HG03066 (cell line): ENCODE data around the gene MYO1F.
"Not testable (repeated sequence)": the region's sequence is repeated elsewhere in the genome, so short reads cannot be mapped to it uniquely, and the experiment has no call there.

Experiments used
- ATAC-seq: cut with Tn5 transposase; IDR thresholded peaks from one replicate; pipeline ENCODE4 v1.9.1; 2021; ENCODE audit warnings: low read depth; ENCODE audit not compliant: unreplicated experiment

The MYO1F gene

DNA sequence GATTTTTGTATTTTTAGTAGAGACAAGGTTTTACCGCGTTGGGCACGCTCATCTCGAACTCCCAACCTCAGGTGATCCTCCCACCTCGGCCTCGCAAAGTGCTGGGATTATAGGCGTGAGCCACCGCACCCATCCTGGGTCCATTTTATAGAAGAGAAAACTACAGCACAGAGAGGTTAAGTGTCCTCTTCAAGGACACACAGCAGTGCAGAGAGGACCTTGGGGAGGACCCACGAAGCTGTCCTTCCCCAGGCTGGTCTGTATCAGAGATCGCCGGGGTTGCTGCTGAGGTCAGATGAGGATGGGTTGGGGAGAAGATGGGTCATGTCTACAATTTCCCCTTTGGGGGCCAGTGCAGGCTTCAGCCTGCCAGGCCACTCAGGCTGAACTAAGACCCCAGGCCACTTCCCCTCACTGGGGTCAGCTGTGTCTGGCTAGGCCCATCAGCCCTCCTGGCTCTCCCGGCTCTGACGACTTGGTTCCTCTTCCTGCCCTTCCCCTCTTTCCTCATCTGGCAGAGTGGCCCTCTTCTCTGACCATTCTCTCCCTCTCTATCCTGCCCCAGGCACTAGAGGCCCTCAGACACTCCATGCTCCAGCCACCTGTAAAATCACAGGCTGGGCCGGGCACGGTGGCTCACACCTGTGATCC, 9.6 kb downstream of the MYO1F start:
- no peak for ATAC-seq

- no peak for ATAC-seq
Measured at GRCh38 chr19:8566855-8567254, 10.4 kb downstream of the MYO1F start.

GRCh38 chr19:8564866-8565265, 12.4 kb downstream of the MYO1F start:
- not testable (repeated sequence) for ATAC-seq

GRCh38 chr19:8561075-8561764, 16.0 kb downstream of the MYO1F start:
- ATAC-seq = no peak

DNA sequence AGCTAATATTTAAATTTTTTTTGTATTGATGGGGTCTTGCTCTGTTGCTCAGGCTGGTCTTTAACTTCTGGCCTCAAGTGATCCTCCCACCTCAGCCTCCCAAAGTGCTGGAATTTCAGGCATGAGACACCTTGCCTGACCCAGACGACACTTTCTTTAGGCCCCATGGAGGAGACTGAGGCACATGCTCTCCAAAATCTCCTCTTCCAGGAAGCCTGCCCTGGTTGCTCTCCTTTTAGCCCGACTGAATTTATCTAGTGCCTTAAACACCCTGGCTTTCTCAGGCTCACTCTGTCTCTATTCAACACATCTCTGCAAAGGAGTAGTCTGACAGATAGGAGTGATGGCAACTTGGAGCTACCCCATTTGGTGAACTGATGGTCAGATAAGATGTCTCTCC, 18.9 kb downstream of the MYO1F start:
- ATAC-seq = no peak

GRCh38 chr19:8557642-8558238, 19.5 kb downstream of the MYO1F start:
- ATAC-seq = no peak

GRCh38 chr19:8553729-8554128, 23.5 kb downstream of the MYO1F start:
- ATAC-seq = not testable (repeated sequence)

DNA sequence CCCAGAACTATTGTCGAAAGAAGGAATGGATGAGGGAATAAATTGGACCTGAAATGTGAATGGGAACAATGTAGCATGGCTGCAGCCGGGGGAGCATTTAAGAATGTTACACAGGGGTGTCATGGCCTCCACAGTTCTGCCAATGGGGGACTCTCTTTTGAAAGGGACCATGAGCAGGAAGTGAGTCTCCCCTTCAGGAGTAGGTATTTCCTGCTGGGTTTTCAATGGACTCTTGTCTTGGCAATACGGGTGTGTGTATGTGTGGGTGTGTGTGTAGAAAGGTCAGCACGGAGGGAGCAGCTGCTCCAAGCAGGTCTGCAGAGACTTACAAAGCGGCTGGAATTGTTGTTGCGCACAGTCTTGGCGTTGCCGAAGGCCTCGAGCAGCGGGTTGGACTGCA, 24.4 kb downstream of the MYO1F start:
- no peak for ATAC-seq

DNA sequence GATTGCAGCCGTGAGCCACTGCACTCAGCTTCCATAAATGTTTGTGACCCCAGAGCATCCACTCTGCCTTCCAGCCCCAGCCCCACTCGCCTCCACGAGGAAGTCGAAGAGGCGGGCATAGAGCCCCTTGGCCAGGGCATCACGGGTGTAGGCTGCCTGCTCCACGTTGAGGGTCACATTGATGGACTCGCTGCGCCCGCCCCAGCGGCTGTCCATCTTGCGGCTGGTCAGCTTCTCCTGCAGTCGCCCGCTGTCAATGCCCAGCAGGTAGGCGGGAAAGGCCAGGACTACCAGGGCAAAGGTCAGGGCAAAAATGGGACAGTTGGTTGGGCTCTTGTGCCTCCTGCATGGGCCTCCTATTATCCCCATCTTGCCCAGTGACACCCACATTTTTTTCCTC, 27.2 kb downstream of the MYO1F start:
- no peak for ATAC-seq

DNA sequence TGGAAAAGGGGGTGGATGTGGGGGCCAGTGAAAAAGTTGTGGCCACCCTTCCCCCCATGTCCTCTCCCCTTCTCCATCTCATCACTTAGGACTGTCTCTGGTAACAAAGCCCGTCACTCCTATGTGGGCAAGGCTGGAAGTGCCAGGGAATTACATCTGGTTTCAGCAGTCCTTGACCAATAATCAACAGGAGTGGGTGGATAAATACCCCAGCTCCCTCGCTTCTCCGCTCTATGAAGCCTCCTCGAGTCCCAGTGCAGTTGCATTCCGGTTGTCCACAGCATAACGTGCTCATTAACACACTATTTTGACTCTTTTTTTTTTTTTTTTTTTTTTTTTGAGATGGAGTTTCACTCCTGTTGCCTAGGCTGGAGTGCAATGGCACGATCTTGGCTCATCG, 31.5 kb downstream of the MYO1F start:
- no peak for ATAC-seq

DNA sequence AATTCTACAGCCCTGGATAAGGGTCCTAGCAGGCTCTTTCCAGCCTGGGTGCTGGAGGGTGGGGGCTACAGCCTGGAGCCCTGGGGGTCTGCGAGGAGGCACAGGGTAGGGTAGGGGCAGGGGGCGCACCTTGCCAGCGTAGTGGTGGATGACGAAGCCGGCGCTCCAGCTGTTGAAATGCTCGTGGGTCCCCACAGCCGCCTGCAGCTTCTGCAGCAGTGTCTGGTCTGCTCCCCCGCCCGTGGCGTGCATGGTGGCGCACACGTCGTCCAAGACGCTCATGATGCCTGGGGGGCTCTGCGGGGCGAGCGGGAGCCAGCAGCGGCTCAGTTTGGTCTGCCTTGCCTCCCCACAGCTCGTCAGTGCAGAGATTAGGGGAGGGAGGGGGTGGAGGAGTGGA, 33.1 kb downstream of the MYO1F start:
- no peak for ATAC-seq

GRCh38 chr19:8539621-8540149, 37.6 kb downstream of the MYO1F start:
- ATAC-seq = no peak

DNA sequence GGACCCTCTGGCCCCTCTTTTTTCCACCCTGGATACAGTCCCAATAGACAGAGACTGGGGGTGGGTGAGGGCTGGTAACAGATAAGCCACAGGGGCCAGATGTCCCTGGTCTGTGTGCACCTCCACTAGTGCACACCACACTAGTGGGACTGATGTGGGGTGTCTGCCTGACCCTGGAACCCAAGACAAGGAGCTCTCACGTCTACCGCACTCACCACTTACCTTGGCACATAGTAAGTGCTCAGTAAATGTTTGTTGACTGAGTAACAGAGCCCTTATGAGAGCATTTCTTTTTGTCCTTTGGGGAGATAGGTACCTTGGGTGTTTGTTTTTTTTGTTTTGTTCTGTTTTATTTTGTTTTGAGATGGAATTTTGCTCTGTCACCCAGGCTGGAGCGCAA, 40.1 kb downstream of the MYO1F start:
- ATAC-seq = no peak

DNA sequence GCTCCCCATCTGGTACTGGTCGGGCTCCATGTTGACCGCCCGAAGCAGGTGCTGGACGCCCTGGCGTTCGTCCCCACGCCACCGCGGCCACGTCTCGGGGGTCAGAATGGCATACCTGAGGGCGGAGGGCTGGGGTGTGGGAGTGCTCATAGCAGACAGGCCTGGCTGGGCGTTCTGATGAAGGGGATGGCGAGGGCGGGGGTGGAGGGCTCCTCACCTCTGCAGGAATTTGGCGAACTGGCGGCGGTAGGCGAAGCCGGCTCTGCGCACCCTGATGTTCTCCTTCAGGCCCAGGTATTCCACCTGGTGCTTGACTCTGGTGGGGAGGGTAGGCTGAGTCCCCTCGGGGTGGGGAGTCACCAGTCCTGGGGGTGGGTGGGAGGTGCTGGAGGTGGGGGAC, 41.0 kb downstream of the MYO1F start:
- no peak for ATAC-seq

- ATAC-seq = no peak
Measured at GRCh38 chr19:8532225-8532624, 45.0 kb downstream of the MYO1F start.

GRCh38 chr19:8531470-8531869, 45.8 kb downstream of the MYO1F start:
- ATAC-seq = no peak

DNA sequence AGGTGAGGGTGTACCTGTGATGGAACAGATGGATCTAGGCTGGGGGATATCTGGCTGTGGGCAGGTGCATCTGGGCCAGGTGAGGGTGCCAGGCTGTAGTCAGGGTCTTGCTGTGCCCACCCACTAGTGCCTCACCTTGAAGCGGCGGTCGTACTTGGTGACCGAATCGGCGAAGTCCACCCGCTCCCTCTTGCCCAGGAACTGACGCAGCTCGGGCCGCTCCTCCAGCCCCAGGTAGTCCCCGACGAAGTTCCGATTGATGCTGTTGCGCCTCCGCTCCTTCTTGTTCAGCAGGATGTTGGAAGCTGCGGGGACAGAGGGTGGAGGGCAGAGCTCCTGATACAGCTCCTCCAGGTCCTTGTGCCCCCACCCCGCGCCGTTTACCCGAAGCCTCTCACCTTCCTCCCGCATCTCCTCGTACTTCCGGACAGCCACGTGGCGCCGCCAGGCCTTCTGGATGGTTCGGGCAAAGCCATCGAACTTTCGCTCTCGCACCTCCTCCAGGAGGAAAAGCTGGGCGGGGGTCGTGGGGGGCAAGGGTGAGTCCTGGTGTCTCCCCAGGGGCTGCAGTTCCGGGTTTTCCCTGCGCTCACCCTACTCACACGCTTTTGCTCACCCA, 47.1 kb downstream of the MYO1F start:
- ATAC-seq = no peak

DNA sequence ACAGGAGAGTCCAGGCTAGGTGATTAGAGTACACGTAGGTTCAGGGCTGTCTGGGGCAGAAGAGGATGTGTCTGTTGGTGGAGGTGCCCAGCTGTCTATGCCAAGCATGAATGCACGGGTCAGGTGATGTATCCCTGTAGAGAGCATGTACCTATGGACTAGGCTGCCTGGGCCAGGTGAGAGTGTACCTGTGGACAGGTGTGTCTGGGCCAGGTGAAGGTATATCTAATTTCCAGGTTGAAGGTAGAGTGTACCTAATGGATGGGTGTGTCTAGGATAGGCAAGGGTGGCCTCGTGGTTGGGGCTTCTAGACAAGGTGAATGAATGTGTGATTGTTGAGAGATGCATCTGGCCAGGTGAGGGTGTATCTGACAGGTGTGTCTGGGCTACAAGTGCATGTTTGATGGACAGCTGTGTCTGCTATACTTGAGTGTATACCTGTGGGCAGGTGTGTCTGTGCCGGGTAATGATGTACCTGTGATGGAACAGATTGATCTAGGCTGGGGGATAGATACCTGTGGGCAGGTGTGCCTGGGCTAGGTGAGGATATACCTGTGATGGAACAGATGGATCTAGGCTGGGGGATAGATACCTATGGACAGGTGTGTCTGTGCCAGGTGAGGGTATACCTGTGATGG, 47.8 kb downstream of the MYO1F start:
- no peak for ATAC-seq

DNA sequence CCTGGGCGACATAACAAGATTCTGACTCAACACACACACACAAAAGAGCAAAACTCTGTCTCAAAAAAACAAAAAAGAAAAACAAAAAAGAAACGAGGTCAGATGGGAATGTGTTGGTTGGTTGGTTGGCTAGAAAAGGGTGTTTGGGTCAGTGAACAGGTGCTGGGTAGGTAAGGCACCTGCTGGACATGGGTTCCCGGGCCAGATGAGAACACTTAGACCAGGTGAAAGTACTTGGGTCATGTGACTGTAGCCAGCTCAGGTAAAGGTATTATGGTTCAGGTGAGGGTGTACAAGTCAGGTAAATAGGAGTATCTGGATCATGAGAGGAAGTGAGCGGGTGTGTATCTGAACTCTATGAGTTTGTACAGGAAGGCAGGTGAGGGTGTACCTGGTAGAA, 48.7 kb downstream of the MYO1F start:
- ATAC-seq = no peak

- no peak for ATAC-seq
Measured at GRCh38 chr19:8526345-8527091, 50.7 kb downstream of the MYO1F start.
